Neural progenitor cell (in vitro differentiated cells): ENCODE measurements around the gene AUTS2. TPM values are rescaled to one million over a fixed set of nuclear protein-coding genes. Genes with fewer than 3 reads are reported as not detected.

Experiments used
- DNase-seq: peaks from one replicate; pipeline ENCODE4 v3.0.0-alpha.2; 2016; ENCODE audit warnings: low spot score
- H2AFZ ChIP-seq: fragments of 200-600 bp; sonication (generic); replicated peaks from 2 replicates; pipeline ENCODE4 v1.6.1; 2016; ENCODE audit warnings: antibody characterized with exemption
- H3F3A ChIP-seq: fragments of 200-600 bp; sonication (generic); 2 replicates; pipeline ENCODE4 v1.6.1; 2016; ENCODE audit warnings: antibody characterized with exemption, low read depth
- H3K27ac ChIP-seq: fragments of 200-600 bp; sonication (generic); 2 replicates; pipeline ENCODE4 v1.5.1; 2016; ENCODE audit warnings: mild to moderate bottlenecking
- H3K27me3 ChIP-seq: fragments of 200-600 bp; sonication (generic); 2 replicates; pipeline ENCODE4 v1.6.1; 2016; ENCODE audit warnings: mild to moderate bottlenecking, moderate library complexity
- H3K36me3 ChIP-seq: fragments of 200-600 bp; sonication (generic); 2 replicates; pipeline ENCODE4 v1.5.1; 2016
- H3K4me1 ChIP-seq: fragments of 200-600 bp; sonication (generic); 2 replicates; pipeline ENCODE4 v1.6.1; 2016; ENCODE audit warnings: mixed run types
- H3K4me2 ChIP-seq: fragments of 200-600 bp; sonication (generic); 2 replicates; pipeline ENCODE4 v1.6.1; 2016
- H3K4me3 ChIP-seq: fragments of 200-600 bp; sonication (generic); 2 replicates; pipeline ENCODE4 v1.5.1; 2016
- H3K79me2 ChIP-seq: fragments of 200-600 bp; sonication (generic); 2 replicates; pipeline ENCODE4 v1.6.1; 2016; ENCODE audit warnings: low read depth
- H3K9ac ChIP-seq: fragments of 200-600 bp; sonication (generic); 2 replicates; pipeline ENCODE4 v1.6.1; 2016
- H3K9me3 ChIP-seq: fragments of 200-600 bp; sonication (generic); 2 replicates; pipeline ENCODE4 v1.5.1; 2016; ENCODE audit warnings: low read depth
- H4K20me1 ChIP-seq: fragments of 200-600 bp; sonication (generic); 2 replicates; pipeline ENCODE4 v1.6.1; 2016; ENCODE audit warnings: low read depth
- H3K27ac Mint-ChIP-seq: 3 replicates; pipeline ENCODE4 v1.8.0; 2021; ENCODE audit warnings: mixed read lengths
- H3K27me3 Mint-ChIP-seq: 2 replicates; pipeline ENCODE4 v1.8.0; 2022; ENCODE audit warnings: low read depth, mild to moderate bottlenecking, inconsistent platforms, moderate library complexity, mixed read lengths; ENCODE audit not compliant: insufficient read depth
- H3K36me3 Mint-ChIP-seq: 3 replicates; pipeline ENCODE4 v1.8.0; 2021; ENCODE audit warnings: mixed read lengths
- H3K4me1 Mint-ChIP-seq: 3 replicates; pipeline ENCODE4 v1.8.0; 2021; ENCODE audit warnings: mixed read lengths
- H3K4me3 Mint-ChIP-seq: 3 replicates; pipeline ENCODE4 v1.8.0; 2021; ENCODE audit warnings: mild to moderate bottlenecking, moderate library complexity, mixed read lengths
- H3K9me3 Mint-ChIP-seq: 3 replicates; pipeline ENCODE4 v1.8.0; 2020; ENCODE audit warnings: mixed read lengths
- EZH2 ChIP-seq: fragments of 200-600 bp; sonication (generic); IDR thresholded peaks from 2 replicates; pipeline ENCODE4 v1.6.1; 2017; ENCODE audit warnings: antibody characterized with exemption, mild to moderate bottlenecking, moderate library complexity
- EZH2phosphoT487 ChIP-seq: fragments of 200-600 bp; sonication (generic); IDR thresholded peaks from 2 replicates; pipeline ENCODE4 v1.6.1; 2017; ENCODE audit warnings: antibody characterized with exemption
- total RNA-seq: library from RNA; depleted of rRNA; stranded (reverse); fragments of >200 nt; gene quantifications from 2 replicates; pipeline ENCODE4 v1.2.3, GENCODE V29; 2015; ENCODE audit warnings: low replicate concordance
- TF ChIP-seq, protein P1 (sequence below): fragments of 200-600 bp; sonication (generic); IDR thresholded peaks from 2 replicates; pipeline ENCODE4 v1.5.1; 2017; ENCODE audit warnings: antibody characterized with exemption, mild to moderate bottlenecking

The AUTS2 gene
- total RNA-seq, 1 donor from 2014 or later: 50.0 TPM

DNA sequence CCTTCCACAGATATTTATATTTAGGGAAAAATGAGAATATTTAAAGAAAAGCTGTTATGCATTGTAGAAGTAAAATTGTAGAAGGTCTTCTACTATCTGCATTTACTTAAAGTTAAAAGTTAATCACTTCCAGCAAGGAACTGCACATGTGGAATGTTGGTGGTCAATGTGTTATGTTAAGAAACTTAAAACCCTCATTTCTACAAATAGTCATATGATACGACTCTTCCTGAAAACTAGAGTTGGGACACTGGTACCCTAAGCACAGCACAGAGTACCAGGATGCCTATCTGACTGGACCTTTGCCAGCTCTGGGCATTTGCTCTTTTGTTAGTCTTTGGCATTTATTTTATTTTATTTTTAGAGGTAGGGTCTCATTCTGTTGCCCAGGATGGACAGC, 1009.5 kb downstream of the AUTS2 start:
- H3K27me3 Mint-ChIP-seq: peaks cover 5% of the 10 kb centered on the region
- Histone ChIP-seq H3K79me2 (no peaks in the 10 kb centered on the region), H3K27me3 (no peaks in the 10 kb centered on the region), H3K9me3 (no peaks in the 10 kb centered on the region), H3K27ac (no peak overlapping the region), H3K4me3 (no peak overlapping the region), H3K4me2 (no peak overlapping the region), H4K20me1 (peaks cover 2% of the 10 kb centered on the region), H3F3A (peaks cover 2% of the 10 kb centered on the region), H3K4me1 (peaks cover 5% of the 10 kb centered on the region), H2AFZ (no peak overlapping the region), H3K36me3 (no peaks in the 10 kb centered on the region), H3K9ac (no peak overlapping the region)
- H3K36me3 Mint-ChIP-seq: peaks cover 26% of the 10 kb centered on the region
- H3K9me3 Mint-ChIP-seq: peaks cover 26% of the 10 kb centered on the region
- TF ChIP-seq, protein P1, sequence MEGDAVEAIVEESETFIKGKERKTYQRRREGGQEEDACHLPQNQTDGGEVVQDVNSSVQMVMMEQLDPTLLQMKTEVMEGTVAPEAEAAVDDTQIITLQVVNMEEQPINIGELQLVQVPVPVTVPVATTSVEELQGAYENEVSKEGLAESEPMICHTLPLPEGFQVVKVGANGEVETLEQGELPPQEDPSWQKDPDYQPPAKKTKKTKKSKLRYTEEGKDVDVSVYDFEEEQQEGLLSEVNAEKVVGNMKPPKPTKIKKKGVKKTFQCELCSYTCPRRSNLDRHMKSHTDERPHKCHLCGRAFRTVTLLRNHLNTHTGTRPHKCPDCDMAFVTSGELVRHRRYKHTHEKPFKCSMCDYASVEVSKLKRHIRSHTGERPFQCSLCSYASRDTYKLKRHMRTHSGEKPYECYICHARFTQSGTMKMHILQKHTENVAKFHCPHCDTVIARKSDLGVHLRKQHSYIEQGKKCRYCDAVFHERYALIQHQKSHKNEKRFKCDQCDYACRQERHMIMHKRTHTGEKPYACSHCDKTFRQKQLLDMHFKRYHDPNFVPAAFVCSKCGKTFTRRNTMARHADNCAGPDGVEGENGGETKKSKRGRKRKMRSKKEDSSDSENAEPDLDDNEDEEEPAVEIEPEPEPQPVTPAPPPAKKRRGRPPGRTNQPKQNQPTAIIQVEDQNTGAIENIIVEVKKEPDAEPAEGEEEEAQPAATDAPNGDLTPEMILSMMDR: no peak
- no peak for TF ChIP-seq EZH2
- TF ChIP-seq EZH2phosphoT487: no peak
- H3K4me1 Mint-ChIP-seq: peaks cover 34% of the 10 kb centered on the region
- DNase-seq: no peak
- H3K27ac Mint-ChIP-seq: no peak overlapping the region
- H3K4me3 Mint-ChIP-seq: no peak overlapping the region

DNA sequence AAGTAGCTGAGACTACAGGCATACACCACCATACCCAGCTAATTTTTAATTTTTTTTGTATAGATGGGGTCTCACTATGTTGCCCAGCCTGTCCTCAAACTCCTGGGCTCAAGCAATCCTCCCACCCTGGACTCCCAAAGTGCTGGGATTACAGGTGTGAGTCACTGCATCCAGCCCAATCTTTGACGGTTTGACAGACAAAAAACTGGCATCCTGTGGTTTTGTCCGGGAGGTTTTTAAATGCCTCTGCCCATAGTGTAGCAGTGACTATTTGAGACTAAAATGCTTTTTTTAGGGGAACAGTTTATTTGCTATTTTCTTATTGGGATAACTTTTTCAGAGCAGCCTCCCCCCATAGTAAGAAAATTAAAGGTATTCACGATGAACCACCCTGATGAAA, 1010.0 kb downstream of the AUTS2 start:
- Histone ChIP-seq H2AFZ (no peak overlapping the region), H3K4me3 (no peak overlapping the region), H3K27me3 (no peaks in the 10 kb centered on the region), H3F3A (peaks cover 7% of the 10 kb centered on the region), H3K9ac (no peak overlapping the region), H3K9me3 (no peaks in the 10 kb centered on the region), H3K79me2 (no peaks in the 10 kb centered on the region), H3K36me3 (no peaks in the 10 kb centered on the region), H3K4me2 (no peak overlapping the region), H3K27ac (no peak overlapping the region), H4K20me1 (peaks cover 6% of the 10 kb centered on the region), H3K4me1 (peaks cover 10% of the 10 kb centered on the region)
- no peak for DNase-seq
- H3K27ac Mint-ChIP-seq: no peak overlapping the region
- no peak overlapping the region for H3K4me3 Mint-ChIP-seq
- H3K4me1 Mint-ChIP-seq: peaks cover 39% of the 10 kb centered on the region
- H3K36me3 Mint-ChIP-seq: peaks cover 22% of the 10 kb centered on the region
- H3K9me3 Mint-ChIP-seq: peaks cover 23% of the 10 kb centered on the region
- TF ChIP-seq, protein P1: no peak
- TF ChIP-seq EZH2 (no peak), EZH2phosphoT487 (no peak)
- peaks cover 5% of the 10 kb centered on the region for H3K27me3 Mint-ChIP-seq

GRCh38 chr7:70612811-70613210, 1014.5 kb downstream of the AUTS2 start:
- H3K4me3 ChIP-seq: no peak overlapping the region
- no peaks in the 10 kb centered on the region for H3K9me3 ChIP-seq
- peaks cover 28% of the 10 kb centered on the region for H3K27me3 ChIP-seq
- Mint-ChIP-seq H3K36me3 (peaks cover 3% of the 10 kb centered on the region), H3K4me3 (peak overlapping the region; percentile 31), H3K27me3 (peaks cover 22% of the 10 kb centered on the region), H3K27ac (no peak overlapping the region), H3K4me1 (peaks cover 61% of the 10 kb centered on the region), H3K9me3 (peaks cover 5% of the 10 kb centered on the region)
- peak overlapping the region; percentile 67 for H3K4me2 ChIP-seq
- peaks cover 47% of the 10 kb centered on the region for H3F3A ChIP-seq
- DNase-seq: peak; percentile 63
- no peak overlapping the region for H3K27ac ChIP-seq
- TF ChIP-seq EZH2phosphoT487 (no peak), EZH2 (no peak)
- TF ChIP-seq, protein P1: no peak
- H2AFZ ChIP-seq: no peak overlapping the region
- no peak overlapping the region for H3K9ac ChIP-seq
- peaks cover 27% of the 10 kb centered on the region for H4K20me1 ChIP-seq
- peaks cover 33% of the 10 kb centered on the region for H3K4me1 ChIP-seq
- H3K36me3 ChIP-seq: no peaks in the 10 kb centered on the region
- no peaks in the 10 kb centered on the region for H3K79me2 ChIP-seq
